Activated CD8-positive, alpha-beta memory T cell treated with anti-CD3 and anti-CD28 coated beads, Interleukin-2, amount 10 ng/mL, durations not matched to agents 7 days and 5 days (primary cell): ENCODE results near the gene OAS3. TPM values are rescaled to one million over a fixed set of nuclear protein-coding genes. Genes with fewer than 3 reads are reported as not detected.

Source experiments
- total RNA-seq, 2 experiments: library from RNA; stranded (reverse); gene quantifications; one replicate each; pipeline ENCODE4 v1.2.3, GENCODE V29; 2021

The OAS3 gene
- total RNA-seq, 2 experiments from 2014 or later = 290 to 394 TPM

Other genes with a start within 250 kb of the OAS3 start
- gene RPH3A, start 146.7 kb upstream of the OAS3 start, total RNA-seq = not detected
- 100 to 1,000 TPM; 161 to 292 TPM for gene OAS1, start 31.5 kb upstream of the OAS3 start, total RNA-seq
- 100 to 1,000 TPM; 276 to 383 TPM for gene OAS2, start 40.0 kb downstream of the OAS3 start, total RNA-seq
- under 1 TPM; 0.16 to 0.35 TPM for gene DTX1, start 118.3 kb downstream of the OAS3 start, total RNA-seq
- gene RASAL1, start 197.3 kb downstream of the OAS3 start, total RNA-seq = not detected
- not detected for gene CFAP73, start 211.2 kb downstream of the OAS3 start, total RNA-seq
- 10 to 100 TPM; 71.5 to 99.0 TPM for gene DDX54, start 247.0 kb downstream of the OAS3 start, total RNA-seq
- 10 to 100 TPM; 23.1 to 29.6 TPM for gene RITA1, start 247.2 kb downstream of the OAS3 start, total RNA-seq